ENCODE results near the gene RTKN. TPM values are rescaled to one million over a fixed set of nuclear protein-coding genes. Genes with fewer than 3 reads are reported as not detected.

The RTKN gene
- total and polyA plus RNA-seq, 2 experiments from 2014 or later: 13.5 to 14.5 TPM

DNA sequence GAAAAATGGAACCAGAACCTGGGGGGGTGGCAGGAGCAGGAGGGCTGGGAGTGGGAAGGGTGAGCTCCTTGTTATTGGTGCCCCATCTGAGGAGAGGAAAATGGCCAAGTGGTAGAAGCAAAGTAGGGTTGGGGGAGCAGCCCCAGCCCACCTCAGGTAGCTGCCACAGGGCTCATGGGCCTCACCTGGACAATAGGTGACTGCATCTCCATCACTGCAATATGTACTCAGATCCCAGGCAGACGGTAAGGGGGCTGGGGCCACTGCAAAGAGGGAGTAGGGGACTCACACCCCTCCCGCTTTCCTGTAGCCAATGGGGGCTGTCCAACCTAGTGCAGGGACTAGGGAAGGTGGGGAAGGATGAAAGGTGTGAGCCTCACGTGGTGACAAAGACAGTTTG, 24.5 kb downstream of the RTKN start:
- in situ Hi-C loops (cut with MboI): no loop called here
- 74 to 94% methylated on average over 3 of the region's 3 CpGs for WGBS, 2 experiments (ENCODE audit: low coverage in 1 of 2, low lambda C conversion rate in 2 of 2, missing lambda C conversion rate in 2 of 2)
- H3K9ac ChIP-seq: no peak overlapping the region

DNA sequence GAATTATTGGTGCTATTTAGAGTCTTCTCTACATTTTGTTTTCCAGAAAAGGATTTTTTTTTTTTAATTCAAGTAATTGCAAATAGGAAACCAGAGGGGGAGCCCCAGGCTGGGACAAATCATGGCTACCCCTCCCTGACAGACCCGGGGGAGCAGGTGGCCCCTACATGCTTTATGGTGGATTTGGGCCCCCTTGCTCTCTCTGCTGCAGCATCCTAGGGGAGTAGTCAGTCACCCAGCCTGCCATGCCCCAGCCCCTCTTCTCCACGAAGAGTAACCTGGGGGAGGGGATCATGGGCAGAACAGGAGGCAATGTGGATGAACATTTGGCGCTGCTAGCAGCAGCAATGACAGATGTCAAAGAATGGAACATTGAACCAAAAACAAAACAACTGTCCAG, 25.0 kb downstream of the RTKN start:
- no peaks in the 10 kb centered on the region for H3K27me3 ChIP-seq (replicated peaks; ENCODE audit: insufficient read depth)
- H3F3A ChIP-seq (ENCODE audit: insufficient read depth): peaks cover 10% of the 10 kb centered on the region; the same call in 1 of the 2 replicates
- H3K9ac ChIP-seq: no peak overlapping the region
- TF ChIP-seq EZH2phosphoT487 (IDR thresholded peaks at IDR 0.05; ENCODE audit: insufficient read depth, low read depth) (no peak), EZH2 (IDR thresholded peaks at IDR 0.05; ENCODE audit: insufficient read depth, poor library complexity, severe bottlenecking) (no peak)
- in situ Hi-C loops (cut with MboI): no loop called here
- H3K4me2 ChIP-seq (ENCODE audit: unreplicated experiment): no peak overlapping the region
- H3K79me2 ChIP-seq (ENCODE audit: insufficient read depth): no peaks in the 10 kb centered on the region
- peaks cover 14% of the 10 kb centered on the region; the same call in 1 of the 2 replicates for H3K4me1 ChIP-seq (ENCODE audit: insufficient read depth)
- H3K36me3 ChIP-seq (ENCODE audit: low read depth): no peaks in the 10 kb centered on the region
- H3K9me3 ChIP-seq (ENCODE audit: low read depth): no peaks in the 10 kb centered on the region
- no peak overlapping the region for H2AFZ ChIP-seq
- no peak overlapping the region for H3K4me3 ChIP-seq
- H3K27ac ChIP-seq: no peak overlapping the region
- WGBS, 2 experiments (ENCODE audit: low coverage in 1 of 2, low lambda C conversion rate in 2 of 2, missing lambda C conversion rate in 2 of 2): 41% methylated on average over 3 of the region's 3 CpGs
- H3K9me2 ChIP-seq (ENCODE audit: insufficient read depth): no peaks in the 10 kb centered on the region
- H4K20me1 ChIP-seq (ENCODE audit: insufficient read depth): no peaks in the 10 kb centered on the region
- no peak for DNase-seq

More for the DNA sequence above, 24.5 kb downstream of the RTKN start:
- Histone ChIP-seq H3K4me3 (no peak overlapping the region), H3K36me3 (ENCODE audit: low read depth) (no peaks in the 10 kb centered on the region), H3K9me2 (ENCODE audit: insufficient read depth) (no peaks in the 10 kb centered on the region), H3F3A (ENCODE audit: insufficient read depth) (peaks cover 10% of the 10 kb centered on the region; the same call in 1 of the 2 replicates), H3K27ac (no peak overlapping the region), H3K27me3 (replicated peaks; ENCODE audit: insufficient read depth) (no peaks in the 10 kb centered on the region), H3K79me2 (ENCODE audit: insufficient read depth) (no peaks in the 10 kb centered on the region), H3K4me1 (ENCODE audit: insufficient read depth) (peaks cover 14% of the 10 kb centered on the region; the same call in 1 of the 2 replicates), H3K9me3 (ENCODE audit: low read depth) (no peaks in the 10 kb centered on the region), H2AFZ (no peak overlapping the region), H3K4me2 (ENCODE audit: unreplicated experiment) (no peak overlapping the region), H4K20me1 (ENCODE audit: insufficient read depth) (no peaks in the 10 kb centered on the region)
- no peak for TF ChIP-seq EZH2 (IDR thresholded peaks at IDR 0.05; ENCODE audit: insufficient read depth, poor library complexity, severe bottlenecking)
- TF ChIP-seq EZH2phosphoT487 (IDR thresholded peaks at IDR 0.05; ENCODE audit: insufficient read depth, low read depth): no peak
- no peak for DNase-seq

DNA sequence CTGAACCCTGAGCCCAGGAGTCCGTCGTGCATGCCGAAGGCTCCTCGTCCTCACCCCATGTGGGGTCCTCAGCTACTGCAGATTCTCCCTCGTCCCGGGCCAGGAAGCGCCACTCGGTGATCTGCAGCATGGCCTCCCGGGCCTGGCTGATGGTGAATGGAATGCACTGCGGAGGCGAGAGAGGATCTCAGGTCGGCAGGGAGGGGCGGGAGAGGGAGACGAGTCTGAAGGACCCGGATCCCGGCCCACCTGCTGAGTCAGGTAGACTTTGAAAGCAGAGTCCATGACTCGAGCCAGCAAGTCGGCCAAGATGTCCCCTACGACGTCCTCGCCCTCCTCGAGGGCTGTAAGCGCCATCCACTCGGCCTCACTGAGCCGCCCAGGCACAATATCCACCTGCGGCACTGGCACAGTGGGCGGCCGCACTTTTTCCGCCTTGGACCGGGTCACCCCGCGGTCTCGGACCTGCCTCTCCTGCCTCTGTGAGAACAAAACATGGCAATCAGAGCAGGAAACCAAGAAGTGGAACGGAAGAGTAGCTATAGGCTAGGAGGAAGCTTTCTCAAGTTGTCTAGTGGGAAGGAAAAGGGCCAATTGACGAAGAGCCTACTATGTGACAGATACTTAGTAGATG, 25.9 kb downstream of the RTKN start:
- Histone ChIP-seq H3K36me3 (ENCODE audit: low read depth) (no peaks in the 10 kb centered on the region), H3K4me1 (ENCODE audit: insufficient read depth) (peaks cover 13% of the 10 kb centered on the region; the same call in 1 of the 2 replicates), H3F3A (ENCODE audit: insufficient read depth) (peaks cover 9% of the 10 kb centered on the region; the same call in 1 of the 2 replicates), H3K79me2 (ENCODE audit: insufficient read depth) (no peaks in the 10 kb centered on the region), H3K4me3 (peak overlapping the region; percentile 71), H3K9me3 (ENCODE audit: low read depth) (no peaks in the 10 kb centered on the region), H2AFZ (peak overlapping the region; percentile 96), H4K20me1 (ENCODE audit: insufficient read depth) (no peaks in the 10 kb centered on the region), H3K9me2 (ENCODE audit: insufficient read depth) (no peaks in the 10 kb centered on the region), H3K27ac (no peak overlapping the region), H3K27me3 (replicated peaks; ENCODE audit: insufficient read depth) (no peaks in the 10 kb centered on the region), H3K9ac (peak overlapping the region; percentile 82), H3K4me2 (ENCODE audit: unreplicated experiment) (peak overlapping the region; percentile 80)
- no peak for TF ChIP-seq EZH2phosphoT487 (IDR thresholded peaks at IDR 0.05; ENCODE audit: insufficient read depth, low read depth)
- no peak for TF ChIP-seq EZH2 (IDR thresholded peaks at IDR 0.05; ENCODE audit: insufficient read depth, poor library complexity, severe bottlenecking)
- in situ Hi-C loops (cut with MboI): no loop called here
- DNase-seq: peak; percentile 37
- WGBS, 2 experiments (ENCODE audit: low coverage in 1 of 2, low lambda C conversion rate in 2 of 2, missing lambda C conversion rate in 2 of 2): 61 to 68% methylated on average over 30 to 35 of the region's 35 CpGs

DNA sequence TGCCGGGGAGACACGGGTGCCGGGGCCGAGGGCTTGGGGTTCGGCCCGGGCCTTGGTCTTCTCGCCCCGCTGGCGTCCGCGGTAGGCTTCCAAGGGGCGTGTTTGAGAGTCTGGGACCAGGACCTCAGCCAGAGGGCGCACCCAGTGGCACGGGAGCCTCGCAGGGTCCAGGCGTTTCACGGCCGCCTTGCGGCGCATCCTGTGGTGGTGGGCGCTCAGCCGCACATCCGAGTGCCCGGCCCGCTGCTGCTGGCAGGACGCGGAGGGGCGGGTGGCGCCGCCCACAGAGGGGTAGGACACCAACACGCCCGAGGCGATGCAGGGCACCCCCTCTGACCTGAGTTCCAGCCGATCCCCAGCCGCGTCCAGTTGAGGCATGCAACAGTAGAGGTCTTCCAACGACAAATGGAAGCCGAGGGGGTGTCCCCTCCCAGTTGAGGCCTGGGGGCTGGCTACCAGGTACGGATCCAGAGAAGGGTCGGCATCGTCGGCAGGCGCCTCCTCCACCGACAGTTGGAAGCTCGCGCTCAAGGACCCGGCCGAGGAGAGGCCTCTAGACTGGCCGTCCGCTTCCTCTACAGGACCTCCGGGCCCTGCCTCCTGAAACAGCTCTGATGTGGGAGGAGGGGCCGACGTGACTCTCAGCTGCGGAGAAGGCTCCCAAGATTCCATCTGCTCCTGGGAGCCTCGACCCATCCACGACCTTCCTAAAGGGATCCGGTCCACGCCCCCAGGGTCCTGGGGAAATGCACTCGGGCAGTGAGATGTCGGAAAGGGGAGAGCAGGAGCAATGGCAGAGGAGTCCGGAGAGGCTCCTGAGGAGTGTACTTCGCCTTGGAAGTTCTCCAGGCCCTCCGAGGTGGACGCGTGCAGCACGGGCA, 26.6 kb downstream of the RTKN start:
- Histone ChIP-seq H3K27me3 (replicated peaks; ENCODE audit: insufficient read depth) (no peaks in the 10 kb centered on the region), H3F3A (ENCODE audit: insufficient read depth) (peaks cover under 1% of the 10 kb centered on the region; the same call in 1 of the 2 replicates), H3K4me3 (peak overlapping the region; percentile 71), H3K9me3 (ENCODE audit: low read depth) (no peaks in the 10 kb centered on the region), H3K9me2 (ENCODE audit: insufficient read depth) (no peaks in the 10 kb centered on the region), H2AFZ (peak overlapping the region; percentile 96), H4K20me1 (ENCODE audit: insufficient read depth) (no peaks in the 10 kb centered on the region), H3K36me3 (ENCODE audit: low read depth) (no peaks in the 10 kb centered on the region), H3K4me2 (ENCODE audit: unreplicated experiment) (peak overlapping the region; percentile 80), H3K4me1 (ENCODE audit: insufficient read depth) (peaks cover 7% of the 10 kb centered on the region; the same call in 1 of the 2 replicates), H3K79me2 (ENCODE audit: insufficient read depth) (no peaks in the 10 kb centered on the region), H3K27ac (peak overlapping the region; percentile 14; the same call in 1 of the 2 replicates), H3K9ac (peak overlapping the region; percentile 82)
- TF ChIP-seq EZH2phosphoT487 (IDR thresholded peaks at IDR 0.05; ENCODE audit: insufficient read depth, low read depth): no peak
- in situ Hi-C loops (cut with MboI): no loop called here
- WGBS, 2 experiments (ENCODE audit: low coverage in 1 of 2, low lambda C conversion rate in 2 of 2, missing lambda C conversion rate in 2 of 2): 5 to 6% methylated on average over 56 to 60 of the region's 66 CpGs
- peak; percentile 74 for DNase-seq
